Activated CD4-positive, CD25-positive, alpha-beta regulatory T cell treated with anti-CD3 and anti-CD28 coated beads, Interleukin-2, amount 50 U/mL, for 16 hours (primary cell): ENCODE measurements around the gene ARPC4.

ENCODE experiments used
- DNase-seq: peaks from one replicate; pipeline ENCODE4 v3.0.0-alpha.2; 2020; ENCODE audit warnings: low read depth, low spot score

The ARPC4 gene

DNA sequence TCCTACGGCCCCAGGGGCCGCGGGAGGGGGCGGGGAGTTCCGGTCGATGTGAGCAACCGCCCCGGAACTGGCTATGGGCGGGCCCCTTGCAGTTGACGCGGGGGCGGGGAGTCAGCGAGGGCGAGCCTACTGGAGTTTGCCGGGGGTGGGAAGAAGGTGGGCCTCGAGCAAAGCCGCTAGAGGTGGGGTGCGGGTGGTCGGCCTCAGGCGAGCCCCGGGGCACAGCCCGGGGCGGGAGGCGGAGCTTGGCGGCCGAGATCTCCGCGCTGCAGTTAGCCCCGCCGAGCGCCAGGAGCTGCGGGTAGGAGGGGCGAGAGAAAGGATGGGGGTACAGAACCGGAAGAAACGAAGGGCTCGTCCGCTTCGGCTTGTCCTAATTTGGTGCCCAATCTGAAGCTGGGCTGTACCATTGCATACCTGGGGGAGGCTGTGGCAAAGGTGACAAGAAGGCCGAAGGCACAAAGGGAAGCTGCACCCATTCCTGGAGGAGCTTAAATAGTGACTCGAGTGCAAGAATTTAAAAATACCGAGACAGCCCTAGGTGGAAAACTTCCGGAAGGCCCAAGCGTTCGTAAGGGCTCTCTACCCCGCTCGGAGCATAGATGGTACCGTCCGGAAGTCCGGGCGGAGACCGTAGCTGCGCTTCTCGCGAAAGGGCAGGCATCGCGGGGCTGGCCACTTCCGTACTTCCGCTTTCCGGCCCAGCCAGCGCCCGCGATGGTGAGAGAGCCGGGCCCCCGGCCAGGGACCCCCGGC, at the start of gene ARPC4, which contains the start of gene TADA3:
Gene ARPC4, plus strand, starts transcription at position 678 of the 756 bp plus-strand sequence. Its CDS starts 40 bp downstream, at position 718.
Gene TADA3, minus strand, starts transcription at position 69 of the 756 bp plus-strand sequence. CDS start 1,007 bp downstream, outside the sequence.
- DNase-seq: peak; percentile 81

DNA sequence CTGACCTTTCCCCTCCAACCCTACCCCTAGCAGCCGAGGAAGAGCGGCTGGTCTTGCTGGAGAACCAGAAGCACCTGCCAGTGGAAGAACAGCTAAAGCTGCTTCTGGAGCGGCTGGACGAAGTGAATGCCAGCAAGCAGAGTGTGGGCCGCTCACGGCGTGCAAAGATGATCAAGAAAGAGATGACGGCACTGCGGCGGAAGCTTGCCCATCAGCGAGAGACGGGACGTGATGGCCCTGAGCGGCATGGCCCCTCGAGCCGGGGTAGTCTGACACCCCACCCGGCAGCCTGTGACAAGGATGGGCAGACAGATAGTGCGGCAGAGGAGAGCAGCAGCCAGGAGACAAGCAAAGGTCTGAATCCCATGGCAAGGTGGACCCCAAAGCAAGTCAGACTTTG, 49.3 kb upstream of the ARPC4 start:
- DNase-seq: no peak

DNA sequence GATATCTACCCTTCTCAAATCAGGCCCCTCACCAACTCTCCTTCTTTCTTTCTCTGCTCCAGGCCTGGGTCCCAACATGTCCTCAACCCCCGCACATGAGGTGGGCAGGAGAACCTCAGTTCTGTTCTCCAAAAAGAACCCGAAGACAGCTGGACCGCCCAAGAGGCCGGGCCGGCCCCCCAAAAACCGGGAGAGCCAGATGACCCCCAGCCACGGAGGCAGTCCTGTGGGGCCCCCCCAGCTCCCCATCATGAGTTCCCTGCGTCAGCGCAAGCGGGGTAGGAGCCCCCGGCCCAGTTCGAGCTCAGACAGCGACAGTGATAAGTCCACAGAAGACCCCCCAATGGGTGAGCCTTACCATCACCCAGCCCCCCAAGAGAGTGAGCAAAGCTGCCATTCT, 48.7 kb upstream of the ARPC4 start:
- DNase-seq: no peak

DNA sequence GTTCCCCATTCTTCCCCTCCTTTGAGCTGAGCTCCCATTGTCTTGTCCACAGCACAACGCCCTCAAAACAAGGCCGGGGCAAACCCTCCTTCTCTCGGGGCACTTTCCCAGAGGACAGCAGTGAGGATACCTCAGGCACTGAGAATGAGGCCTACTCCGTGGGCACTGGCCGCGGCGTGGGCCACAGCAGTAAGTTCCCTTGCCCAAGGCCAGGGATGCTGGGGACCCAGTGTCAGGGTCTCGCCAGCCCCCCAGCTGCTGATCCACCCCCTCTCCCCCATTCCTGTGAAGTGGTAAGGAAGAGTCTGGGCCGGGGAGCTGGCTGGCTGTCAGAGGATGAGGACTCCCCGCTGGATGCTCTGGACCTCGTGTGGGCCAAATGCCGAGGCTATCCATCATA, 47.4 kb upstream of the ARPC4 start:
- DNase-seq: no peak

DNA sequence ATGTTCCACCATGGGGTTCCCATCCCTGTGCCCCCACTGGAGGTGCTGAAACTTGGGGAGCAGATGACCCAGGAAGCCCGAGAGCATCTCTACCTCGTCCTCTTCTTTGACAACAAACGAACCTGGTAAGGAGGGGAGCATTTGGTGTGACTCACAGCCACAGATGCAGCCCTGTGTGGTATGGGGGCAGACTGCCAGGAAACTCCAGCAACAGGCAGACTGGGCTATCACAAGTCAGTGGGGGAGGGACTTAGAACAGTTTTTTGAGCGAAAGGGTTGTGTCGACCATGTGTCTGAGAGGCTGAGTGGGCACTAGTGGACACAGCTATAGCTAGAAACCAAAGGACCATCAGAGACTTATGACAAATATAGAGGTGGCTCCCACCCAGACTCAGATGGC, 46.6 kb upstream of the ARPC4 start:
- DNase-seq: no peak

DNA sequence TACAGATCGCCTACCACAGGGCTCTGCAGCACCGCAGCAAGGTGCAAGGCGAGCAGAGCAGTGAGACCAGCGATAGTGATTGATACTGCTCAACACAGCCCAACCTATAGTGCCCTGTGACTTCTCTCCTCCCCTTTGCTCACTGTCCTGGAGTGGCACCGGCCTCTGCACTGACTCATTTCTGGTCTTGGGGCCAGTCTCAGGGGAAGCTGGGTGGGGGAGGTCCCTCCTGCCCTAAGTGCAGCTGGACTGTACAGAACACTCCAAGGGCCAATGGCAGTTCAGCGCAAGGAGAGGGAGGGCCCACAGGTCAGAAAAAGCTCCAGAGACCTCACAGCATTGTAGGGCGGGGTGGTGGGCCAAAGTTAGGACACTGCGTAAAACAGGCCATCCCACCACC, 45.6 kb upstream of the ARPC4 start:
- no peak for DNase-seq

DNA sequence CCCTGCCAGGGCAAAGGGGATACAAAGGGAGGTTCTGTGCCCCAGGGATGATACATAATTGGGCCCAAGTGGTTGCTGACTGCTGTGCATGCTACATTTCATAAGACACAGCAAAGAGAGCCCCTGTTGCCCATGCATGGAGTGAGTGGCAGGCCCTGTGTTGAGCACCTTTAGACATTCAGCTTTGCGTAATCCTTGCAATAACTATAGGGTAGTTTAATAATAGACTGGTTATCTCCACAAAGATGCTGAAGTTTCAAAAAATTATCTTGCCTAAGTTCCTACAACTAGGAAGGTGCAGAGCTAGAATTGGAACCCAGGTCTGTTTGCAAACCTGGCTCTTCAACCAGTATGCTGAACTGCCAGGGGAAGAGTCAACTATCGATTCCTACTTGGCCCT, 44.9 kb upstream of the ARPC4 start:
- DNase-seq: no peak

DNA sequence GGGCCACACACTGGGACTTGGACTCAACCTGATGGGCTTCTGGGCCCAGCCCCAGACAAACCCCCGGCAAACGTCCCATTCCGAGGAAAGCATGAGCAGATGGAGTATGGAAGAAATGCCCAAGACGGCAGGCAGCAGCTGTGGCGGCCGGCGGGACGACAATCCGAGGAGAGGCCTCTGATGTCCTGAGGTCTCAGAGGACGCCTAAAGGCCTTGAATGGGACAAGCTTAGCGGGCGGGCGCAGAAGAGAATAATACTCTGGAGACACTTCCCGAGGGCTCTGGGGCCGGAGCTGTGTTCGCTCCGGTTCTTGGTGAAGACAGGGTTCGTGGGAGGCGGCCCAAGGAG, 43.6 kb upstream of the ARPC4 start:
- no peak for DNase-seq

DNA sequence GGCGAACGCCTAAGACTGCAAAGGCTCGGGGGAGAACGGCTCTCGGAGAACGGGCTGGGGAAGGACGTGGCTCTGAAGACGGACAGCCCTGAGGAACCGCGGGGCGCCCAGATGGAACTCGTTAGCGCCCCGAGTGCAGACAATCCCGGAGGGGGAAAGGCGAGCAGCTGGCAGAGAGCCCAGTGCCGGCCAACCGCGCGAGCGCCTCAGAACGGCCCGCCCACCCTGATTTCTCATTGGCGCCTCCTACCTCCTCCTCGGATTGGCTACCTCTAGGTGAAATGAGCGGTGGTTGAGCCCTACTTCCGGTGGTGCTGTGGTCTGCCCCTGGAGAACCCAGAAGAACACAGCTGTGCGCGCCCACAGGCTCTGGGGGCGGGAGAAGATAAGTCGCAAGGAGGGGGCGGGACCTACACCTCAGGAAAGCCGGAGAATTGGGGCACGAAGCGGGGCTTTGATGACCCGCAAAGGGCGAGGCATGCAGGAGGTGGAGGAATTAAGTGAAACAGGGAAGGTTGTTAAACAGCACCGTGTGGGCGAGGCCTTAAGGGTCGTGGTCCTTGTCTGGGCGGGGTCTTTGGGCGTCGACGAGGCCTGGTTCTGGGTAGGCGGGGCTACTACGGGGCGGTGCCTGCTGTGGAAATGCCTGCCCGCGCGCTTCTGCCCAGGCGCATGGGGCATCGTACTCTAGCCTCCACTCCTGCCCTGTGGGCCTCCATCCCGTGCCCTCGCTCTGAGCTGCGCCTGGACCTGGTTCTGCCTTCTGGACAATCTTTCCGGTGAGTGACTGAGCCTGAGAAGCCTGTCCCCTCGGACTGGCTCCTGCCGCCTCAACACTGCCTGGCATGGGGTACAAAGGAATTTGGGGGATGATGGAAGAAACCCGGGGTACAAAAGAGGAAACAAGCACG, 43.0 kb upstream of the ARPC4 start, which contains the start of gene OGG1:
Gene OGG1, plus strand, starts transcription at position 308 of the 911 bp plus-strand sequence. Its CDS starts 335 bp downstream, at position 643.
- DNase-seq: peak; percentile 92

DNA sequence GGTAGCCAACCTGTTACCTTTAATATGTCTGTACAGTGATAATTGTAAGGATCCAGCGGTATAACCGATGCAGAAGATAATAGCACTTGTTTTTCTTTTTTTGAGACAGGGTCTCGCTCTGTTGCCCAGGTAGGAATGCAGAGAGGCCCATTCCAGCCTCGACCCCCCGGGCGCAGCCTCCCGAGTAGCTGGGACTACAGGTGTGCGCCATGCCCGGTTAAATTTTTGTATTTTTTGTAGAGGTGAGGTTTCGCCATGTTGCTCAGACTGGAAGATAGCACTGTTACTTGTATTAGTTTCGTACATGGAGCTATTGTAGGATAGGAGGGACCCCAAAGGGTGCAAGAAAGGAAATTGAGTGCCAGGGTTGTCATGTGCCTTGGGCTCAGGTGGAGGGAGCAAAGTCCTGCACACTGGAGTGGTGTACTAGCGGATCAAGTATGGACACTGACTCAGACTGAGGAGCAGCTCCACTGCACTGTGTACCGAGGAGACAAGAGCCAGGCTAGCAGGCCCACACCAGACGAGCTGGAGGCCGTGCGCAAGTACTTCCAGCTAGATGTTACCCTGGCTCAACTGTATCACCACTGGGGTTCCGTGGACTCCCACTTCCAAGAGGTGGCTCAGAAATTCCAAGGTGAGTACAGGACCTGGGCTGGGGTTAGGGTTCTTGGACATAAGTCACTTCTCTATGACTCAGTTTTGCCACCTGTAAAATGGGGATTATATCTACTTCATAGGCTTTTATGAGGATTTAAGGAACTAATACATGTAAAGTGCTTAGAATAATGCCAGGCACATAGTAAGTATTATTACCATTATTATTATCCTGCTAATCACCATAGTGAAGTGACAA, 42.1 kb upstream of the ARPC4 start:
- DNase-seq: no peak

DNA sequence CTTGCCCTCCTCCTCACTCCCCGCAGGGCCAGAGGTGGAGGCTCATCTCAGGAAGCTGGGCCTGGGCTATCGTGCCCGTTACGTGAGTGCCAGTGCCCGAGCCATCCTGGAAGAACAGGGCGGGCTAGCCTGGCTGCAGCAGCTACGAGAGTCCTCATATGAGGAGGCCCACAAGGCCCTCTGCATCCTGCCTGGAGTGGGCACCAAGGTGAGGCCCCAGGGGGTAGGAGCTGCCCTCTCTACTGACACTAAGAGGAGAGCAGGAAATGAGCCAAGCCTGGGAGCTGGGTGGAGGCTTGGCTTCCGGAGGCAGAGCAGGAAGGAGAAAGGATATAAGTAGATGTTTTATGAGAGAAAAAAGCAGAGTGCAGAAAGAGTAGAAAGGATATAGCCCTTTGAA, 38.2 kb upstream of the ARPC4 start:
- no peak for DNase-seq

DNA sequence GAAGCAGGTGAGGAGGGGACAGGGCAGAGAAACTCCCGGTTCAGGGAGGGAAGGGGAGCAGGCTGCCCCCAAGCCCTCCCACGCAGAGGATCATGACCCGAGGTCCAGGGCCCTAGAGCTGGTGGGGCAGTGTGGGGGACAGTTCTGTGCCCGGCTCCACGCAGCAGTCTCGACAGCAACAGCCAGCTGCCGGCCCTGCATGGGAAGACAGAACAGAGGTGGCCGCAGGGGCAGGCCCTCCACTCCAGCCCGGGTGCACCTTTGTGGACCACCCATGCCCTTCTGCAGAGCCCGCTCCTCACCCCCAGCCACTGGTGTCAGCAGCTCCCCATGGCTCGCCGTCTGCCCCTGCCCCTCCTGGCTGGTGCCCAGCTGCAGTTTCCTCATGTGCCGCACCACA, 35.5 kb upstream of the ARPC4 start:
- DNase-seq: no peak

DNA sequence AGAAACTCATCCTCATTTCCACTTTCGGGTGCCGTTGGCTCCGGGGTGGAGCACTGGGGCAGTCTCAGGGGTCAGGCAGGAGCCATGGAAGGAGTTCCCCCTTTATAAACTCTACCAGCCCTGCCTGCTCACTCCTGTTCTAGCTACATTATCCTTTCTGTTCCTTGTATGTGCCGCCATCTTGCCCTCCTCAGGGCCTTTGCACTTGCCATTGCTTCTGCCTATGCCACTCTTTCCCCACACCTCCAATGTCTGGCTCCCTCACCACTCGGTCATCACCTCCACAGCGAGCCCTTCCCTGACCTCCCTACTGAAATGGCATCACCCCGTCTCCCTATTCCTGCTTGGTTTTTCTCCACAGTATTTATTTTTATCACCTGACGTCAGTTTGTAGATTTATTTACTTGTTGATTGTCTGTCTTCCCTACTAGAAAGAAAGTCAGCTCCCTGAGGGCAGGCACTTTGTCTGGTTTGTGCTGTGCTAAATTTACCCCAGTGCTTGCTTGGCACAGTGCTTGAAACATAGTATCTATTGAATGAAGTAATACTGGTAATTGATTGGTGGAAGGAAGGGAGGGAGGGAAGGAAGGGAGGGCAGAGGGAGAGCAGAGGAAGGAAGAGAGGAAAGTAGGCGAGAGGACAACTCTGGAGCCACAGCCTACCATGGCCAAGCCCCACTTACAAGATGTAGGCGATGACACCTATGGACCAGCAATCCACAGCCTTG, 31.9 kb upstream of the ARPC4 start:
- no peak for DNase-seq

DNA sequence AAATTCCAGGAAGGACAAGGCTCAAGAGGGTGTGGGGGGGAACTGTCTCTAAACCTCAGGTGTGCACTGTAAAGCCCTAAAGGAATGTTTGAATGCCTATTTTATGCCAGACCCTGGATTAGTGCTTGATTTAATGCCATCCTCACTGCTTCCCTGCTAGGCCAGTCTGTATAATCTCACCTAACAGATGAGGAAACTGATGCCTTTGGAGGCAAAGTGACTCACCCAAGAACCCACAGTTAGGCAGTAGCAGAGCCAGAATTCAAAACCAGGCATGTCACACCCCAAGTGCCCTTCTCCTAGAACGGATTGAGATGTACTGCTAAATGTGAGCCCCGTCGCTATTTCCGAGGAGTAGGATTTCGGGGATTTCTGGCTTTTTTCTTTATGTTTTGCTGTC, 31.0 kb upstream of the ARPC4 start:
- DNase-seq: no peak

DNA sequence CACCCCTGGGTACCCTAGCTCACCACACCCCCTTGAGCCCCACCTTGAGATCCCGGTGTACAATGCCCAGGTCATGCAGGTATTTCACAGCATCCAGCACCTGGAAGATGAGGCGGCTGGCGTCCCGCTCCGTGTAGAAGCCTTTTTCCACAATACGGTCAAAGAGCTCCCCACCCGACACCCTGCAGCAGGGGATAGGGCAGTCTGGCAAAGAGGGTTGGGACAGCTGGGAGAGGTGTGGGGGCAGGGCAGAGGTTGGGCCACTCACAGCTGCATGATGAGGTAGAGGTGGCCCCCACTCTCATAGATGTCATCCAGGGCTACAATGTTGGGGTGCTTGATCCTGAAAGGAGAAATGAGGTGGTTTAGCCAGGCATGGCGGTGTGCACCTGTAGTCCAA, 30.0 kb upstream of the ARPC4 start:
- DNase-seq: no peak

DNA sequence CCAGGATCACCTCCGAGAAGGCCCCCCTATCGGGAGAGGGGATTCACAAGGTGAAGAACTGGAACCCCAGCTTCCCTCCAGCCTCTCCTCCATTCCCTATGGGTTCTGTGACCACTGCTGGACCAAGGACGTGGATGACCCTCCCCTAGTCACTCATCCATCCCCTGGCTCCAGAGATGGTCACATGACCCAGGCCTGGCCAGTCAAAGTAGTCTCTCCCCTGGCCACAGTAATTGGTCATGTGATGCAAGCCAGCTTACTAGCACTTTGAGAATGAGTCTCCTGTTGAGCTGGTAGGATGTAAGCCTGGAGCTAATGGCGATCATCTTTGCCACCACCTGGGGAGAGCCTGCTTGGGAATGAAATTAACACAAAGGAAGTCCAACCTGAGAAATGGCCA, 27.0 kb upstream of the ARPC4 start:
- DNase-seq: no peak

DNA sequence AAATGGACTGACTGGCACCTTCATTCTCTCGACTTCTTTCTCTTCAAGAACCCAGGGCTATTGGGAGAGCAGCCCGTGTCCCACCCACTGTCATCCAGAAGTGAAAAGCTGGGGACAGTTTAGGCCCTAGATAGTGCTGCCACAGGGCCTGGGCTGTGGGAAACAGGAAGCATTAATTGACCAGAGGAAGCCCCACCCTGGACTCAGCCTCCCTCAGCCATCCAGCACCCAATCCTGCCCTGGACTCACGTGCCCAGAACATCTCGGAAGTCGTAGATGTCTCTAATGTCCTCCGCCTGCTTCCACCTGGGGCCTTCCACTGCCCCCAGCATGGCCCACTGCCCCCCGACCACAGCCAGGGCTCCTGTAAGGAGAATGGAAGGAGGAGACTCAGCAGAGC, 25.5 kb upstream of the ARPC4 start:
- no peak for DNase-seq

DNA sequence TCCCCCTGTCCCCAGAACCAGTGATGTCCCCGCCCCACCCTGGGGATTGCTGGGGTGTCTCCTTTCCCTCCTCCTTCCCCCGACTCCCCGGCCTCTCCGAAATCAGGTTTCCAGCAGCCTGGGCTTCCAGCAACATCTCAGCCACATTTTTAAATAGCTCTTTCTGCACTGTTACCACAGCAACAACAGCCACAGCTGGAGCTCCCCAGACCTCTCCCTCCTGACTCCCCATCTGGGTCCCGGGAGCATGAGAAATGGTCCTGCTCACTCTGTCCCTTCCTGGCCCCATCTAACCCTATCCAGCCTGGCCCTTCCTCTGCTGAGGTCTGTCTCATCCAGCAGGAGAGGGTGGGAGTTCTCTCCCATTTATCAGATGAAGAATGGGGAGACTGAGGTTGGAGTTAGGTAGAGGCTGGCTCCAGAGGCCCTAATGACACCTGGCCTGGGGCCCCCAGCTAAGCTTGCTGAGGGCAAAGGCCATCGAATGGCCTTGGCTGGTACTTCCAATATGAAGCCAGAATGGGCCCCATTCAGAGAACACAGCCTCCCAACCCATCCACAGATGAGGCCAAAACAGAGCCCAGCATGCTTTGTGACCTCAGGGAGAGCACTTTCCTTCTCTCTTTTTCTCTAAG, 24.6 kb upstream of the ARPC4 start:
- DNase-seq: no peak

DNA sequence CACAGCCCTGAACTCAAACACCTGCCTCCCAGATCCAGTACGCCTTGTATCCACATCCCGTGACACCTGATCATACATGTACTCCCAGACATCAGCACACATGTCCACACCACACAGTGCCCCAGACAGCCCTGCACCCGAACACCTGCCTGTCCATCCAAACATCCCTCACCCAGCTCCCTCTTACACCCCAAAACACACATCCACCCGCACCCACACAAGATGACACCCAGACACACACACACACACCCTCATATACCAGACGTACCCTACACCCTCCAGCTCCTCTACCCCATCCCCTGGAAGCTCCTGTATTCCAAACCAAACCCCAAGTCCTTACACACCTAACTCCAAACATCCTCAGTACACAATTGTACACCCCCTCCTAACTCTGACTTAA, 23.9 kb upstream of the ARPC4 start:
- DNase-seq: no peak

DNA sequence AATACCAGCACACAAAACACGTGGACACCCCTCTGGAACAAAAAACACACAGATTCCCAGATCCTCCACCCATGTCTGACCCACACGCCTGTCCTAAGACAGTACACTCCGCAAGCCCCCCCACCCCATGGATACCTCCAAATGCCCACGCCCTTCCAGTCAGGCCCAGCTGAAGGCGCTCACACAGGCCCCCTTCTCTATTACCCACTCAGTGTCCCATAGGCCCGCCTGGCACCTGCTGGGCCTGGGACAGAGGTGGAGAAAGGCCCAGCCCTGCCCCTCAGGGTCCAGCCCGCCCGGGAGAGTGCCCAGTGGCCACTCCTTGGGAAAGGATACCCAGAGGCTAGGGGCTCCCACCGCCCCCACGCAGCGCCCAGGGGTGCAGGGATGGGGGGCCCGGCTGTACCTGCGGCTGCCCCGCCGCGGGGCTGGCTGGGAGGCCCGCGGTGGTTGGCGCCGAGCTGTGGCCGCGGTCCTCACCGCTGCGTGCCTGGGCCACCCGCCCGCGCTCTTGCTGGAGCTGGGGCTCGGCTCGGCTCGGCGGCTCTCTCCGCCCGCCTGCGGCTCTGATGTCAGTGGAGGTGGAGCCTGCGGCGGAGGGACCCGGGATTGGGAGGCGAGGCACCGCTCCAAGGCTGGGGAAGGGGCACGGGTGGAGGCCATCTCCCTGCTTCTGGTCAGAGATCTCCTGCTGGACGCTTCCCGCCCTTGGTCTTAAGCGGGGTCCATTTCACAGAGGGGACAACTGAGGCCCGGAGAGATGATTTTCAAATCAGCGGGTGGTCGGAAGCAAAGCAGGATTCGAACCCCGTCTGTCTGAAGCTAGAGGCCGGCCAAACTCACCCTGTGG, 23.2 kb upstream of the ARPC4 start, which contains the start of gene CAMK1:
Gene CAMK1, minus strand, starts transcription at position 522 of the 850 bp plus-strand sequence. CDS start 2,198 bp downstream, outside the sequence.
- no peak for DNase-seq
